Vagina (tissue), 2 donors: ENCODE measurements around the gene SLC26A11. TPM values are rescaled to one million over a fixed set of nuclear protein-coding genes. Genes with fewer than 3 reads are reported as not detected.
A peak's percentile ranks its signal among the peaks of the same experiment; 100 is the strongest.
"Not testable (repeated sequence)": the region's sequence is repeated elsewhere in the genome, so short reads cannot be mapped to it uniquely, and the experiment has no call there.

Experiments used
- DNase-seq, 2 donors: peaks; one replicate each; pipeline ENCODE4 v3.0.0-alpha.2; 2017; ENCODE audit errors: extremely low spot score in 2 of 2
- H3K27ac ChIP-seq: fragments of 200-600 bp; sonication (generic); one replicate; pipeline ENCODE4 v1.5.1; 2019
- H3K27me3 ChIP-seq: fragments of 200-600 bp; sonication (generic); one replicate; pipeline ENCODE4 v1.5.1; 2019
- H3K36me3 ChIP-seq, 2 donors: fragments of 200-600 bp; sonication (generic); one replicate each; pipeline ENCODE4 v1.5.1; 2017 to 2019
- H3K4me1 ChIP-seq: fragments of 200-600 bp; sonication (generic); one replicate; pipeline ENCODE4 v1.5.1; 2019
- H3K4me3 ChIP-seq, 2 donors: fragments of 200-600 bp; sonication (generic); 1 replicate in 1 of 2; 2 replicates in 1 of 2; pipeline ENCODE4 v1.5.1; 2016 to 2019
- H3K9me3 ChIP-seq: fragments of 200-600 bp; sonication (generic); one replicate; pipeline ENCODE4 v1.5.1; 2019
- CTCF ChIP-seq, 3 experiments: fragments of 450-650 bp in 2 of 3; fragments of 200-600 bp in 1 of 3; sonication (generic) in 1 of 3; IDR thresholded peaks; one replicate each; pipeline ENCODE4 v1.5.1; 2017 to 2019; ENCODE audit warnings: antibody characterized with exemption in 3 of 3, mild to moderate bottlenecking in 2 of 3, moderate library complexity in 2 of 3
- POLR2A ChIP-seq, 2 donors: fragments of 450-650 bp; IDR thresholded peaks; one replicate each; pipeline ENCODE4 v1.6.1; 2017; ENCODE audit warnings: antibody characterized with exemption in 2 of 2, mild to moderate bottlenecking in 2 of 2, moderate library complexity in 2 of 2
- POLR2AphosphoS5 ChIP-seq, 2 donors: sonication (generic); formaldehyde crosslinking; IDR thresholded peaks; one replicate each; pipeline ENCODE4 v1.9.0; 2017; ENCODE audit warnings: antibody characterized with exemption in 2 of 2, mild to moderate bottlenecking in 2 of 2, low read depth in 1 of 2; ENCODE audit not compliant: insufficient read depth in 1 of 2
- intact Hi-C: fragments of 100-400 bp; cut with DNase I; formaldehyde crosslinking; loops from one replicate; pipeline ENCODE4 v1.15.1; 2023
- total RNA-seq: library from RNA; depleted of rRNA; stranded (reverse); fragments of >200 nt; gene quantifications from one replicate; pipeline ENCODE4 v1.2.3, GENCODE V29; 2016

Gene SLC26A11
- total RNA-seq, 1 donor from 2014 or later: 22.8 TPM

GRCh38 chr17:80253631-80254395 is 33.6 kb downstream of the SLC26A11 start:
- no peak overlapping the region for H3K4me3 ChIP-seq

GRCh38 chr17:80254396-80255251 is 34.4 kb downstream of the SLC26A11 start:
- H3K4me1 ChIP-seq: peaks cover 17% of the 10 kb centered on the region
- peaks cover 0 to 6% of the 10 kb centered on the region in 2 donors for H3K36me3 ChIP-seq
- no peaks in the 10 kb centered on the region for H3K27me3 ChIP-seq
- DNase-seq: no peak
- no peaks in the 10 kb centered on the region for H3K9me3 ChIP-seq
- TF ChIP-seq POLR2AphosphoS5 (IDR thresholded peaks at IDR 0.05; ENCODE audit: insufficient read depth in 1 of 2, low read depth in 1 of 2) (peak in 1 of 2 donors; percentile 87), POLR2A (IDR thresholded peaks at IDR 0.05) (no peak)
- H3K27ac ChIP-seq: peak overlapping the region; percentile 44
- no peak overlapping the region for H3K4me3 ChIP-seq
- intact Hi-C loops: no loop called here

More at GRCh38 chr17:80253631-80254395, 33.6 kb downstream of the SLC26A11 start:
- Histone ChIP-seq H3K27ac (peak overlapping the region; percentile 44), H3K27me3 (no peaks in the 10 kb centered on the region), H3K36me3 (peaks cover 0 to 6% of the 10 kb centered on the region in 2 donors), H3K9me3 (no peaks in the 10 kb centered on the region), H3K4me1 (peaks cover 11% of the 10 kb centered on the region)
- intact Hi-C loops: no loop called here
- TF ChIP-seq CTCF (IDR thresholded peaks at IDR 0.05) (no peak), POLR2AphosphoS5 (IDR thresholded peaks at IDR 0.05; ENCODE audit: insufficient read depth in 1 of 2, low read depth in 1 of 2) (no peak), POLR2A (IDR thresholded peaks at IDR 0.05) (no peak)
- DNase-seq: no peak

- no peak overlapping the region for H3K27ac ChIP-seq
- DNase-seq: no peak
Observed at GRCh38 chr17:80256034-80256350, 35.8 kb downstream of the SLC26A11 start.

GRCh38 chr17:80257716-80258213 is 37.5 kb downstream of the SLC26A11 start:
- intact Hi-C loops: no loop called here

More at GRCh38 chr17:80256034-80256350, 35.8 kb downstream of the SLC26A11 start:
- no peak for TF ChIP-seq CTCF (IDR thresholded peaks at IDR 0.05)
- no peak for TF ChIP-seq POLR2A (IDR thresholded peaks at IDR 0.05)
- no peak for TF ChIP-seq POLR2AphosphoS5 (IDR thresholded peaks at IDR 0.05; ENCODE audit: insufficient read depth in 1 of 2, low read depth in 1 of 2)
- intact Hi-C loops: no loop called here
- Histone ChIP-seq H3K27me3 (no peaks in the 10 kb centered on the region), H3K36me3 (peaks cover 0 to 5% of the 10 kb centered on the region in 2 donors), H3K4me1 (peaks cover 21% of the 10 kb centered on the region), H3K4me3 (no peak overlapping the region), H3K9me3 (no peaks in the 10 kb centered on the region)

GRCh38 chr17:80258296-80258695 is 38.1 kb downstream of the SLC26A11 start:
- H3K9me3 ChIP-seq, H3K27me3 ChIP-seq, H3K4me3 ChIP-seq, intact Hi-C loops, H3K36me3 ChIP-seq, H3K27ac ChIP-seq, DNase-seq: not testable (repeated sequence)
- H3K4me1 ChIP-seq: peaks cover 41% of the 10 kb centered on the region

More at GRCh38 chr17:80257716-80258213, 37.5 kb downstream of the SLC26A11 start:
- Histone ChIP-seq H3K4me1 (peaks cover 36% of the 10 kb centered on the region), H3K36me3 (no peaks in the 10 kb centered on the region), H3K27ac (peak overlapping the region; percentile 68), H3K27me3 (no peaks in the 10 kb centered on the region), H3K9me3 (no peaks in the 10 kb centered on the region), H3K4me3 (no peak overlapping the region)
- TF ChIP-seq POLR2A (IDR thresholded peaks at IDR 0.05): no peak
- TF ChIP-seq CTCF (IDR thresholded peaks at IDR 0.05): no peak
- no peak for TF ChIP-seq POLR2AphosphoS5 (IDR thresholded peaks at IDR 0.05; ENCODE audit: insufficient read depth in 1 of 2, low read depth in 1 of 2)
- no peak for DNase-seq
